NCI-H187 treated with DMSO at 0.1 percent for 48 hours (cell line): ENCODE data around the gene MCF2L2.
"Not testable (repeated sequence)": the region's sequence is repeated elsewhere in the genome, so short reads cannot be mapped to it uniquely, and the experiment has no call there.

Experiments
- DNase-seq: peaks from one replicate; lab custom pipeline; 2025; lab: John Stamatoyannopoulos, UW

Gene MCF2L2

GRCh38 chr3:183233966-183234365 is 194.5 kb downstream of the MCF2L2 start:
- no peak for DNase-seq

GRCh38 chr3:183230826-183231225 is 197.6 kb downstream of the MCF2L2 start:
- no peak for DNase-seq

DNA sequence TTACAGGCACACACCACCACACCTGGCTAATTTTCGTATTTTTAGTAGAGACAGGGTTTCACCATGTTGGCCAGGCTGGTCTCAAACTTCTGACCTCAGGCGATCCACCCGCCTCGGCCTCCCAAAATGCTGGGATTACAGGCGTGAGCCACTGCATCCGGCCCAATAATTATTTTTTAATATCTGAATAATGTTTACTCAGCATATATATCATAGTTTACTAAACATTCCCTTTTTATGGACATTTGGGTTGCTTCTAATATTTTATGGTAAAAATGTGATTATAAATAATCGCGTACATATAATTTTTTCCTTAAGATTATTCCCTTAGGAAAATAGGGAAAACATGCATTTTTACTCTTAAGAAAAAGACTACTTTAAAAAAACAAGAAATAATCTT is 198.2 kb downstream of the MCF2L2 start:
- DNase-seq: not testable (repeated sequence)

DNA sequence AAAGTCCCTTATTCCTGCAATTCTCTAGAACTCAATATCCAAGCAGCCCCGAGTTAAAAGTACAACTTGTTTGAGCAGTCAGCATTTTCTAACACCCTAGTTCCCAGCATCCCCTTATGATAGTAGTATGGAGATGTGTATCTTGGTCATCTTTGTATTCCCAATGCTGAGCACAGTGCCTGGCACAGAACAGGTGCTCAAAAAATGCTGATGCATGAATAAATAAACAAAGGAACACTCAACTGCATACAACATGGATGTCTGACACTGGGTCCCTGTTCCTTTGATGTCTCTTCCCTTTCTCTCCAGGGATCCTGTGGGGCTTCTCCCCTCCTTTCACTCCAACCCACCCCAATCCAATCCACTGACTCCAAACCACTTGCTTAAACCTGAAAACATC is 199.2 kb downstream of the MCF2L2 start:
- DNase-seq: no peak

DNA sequence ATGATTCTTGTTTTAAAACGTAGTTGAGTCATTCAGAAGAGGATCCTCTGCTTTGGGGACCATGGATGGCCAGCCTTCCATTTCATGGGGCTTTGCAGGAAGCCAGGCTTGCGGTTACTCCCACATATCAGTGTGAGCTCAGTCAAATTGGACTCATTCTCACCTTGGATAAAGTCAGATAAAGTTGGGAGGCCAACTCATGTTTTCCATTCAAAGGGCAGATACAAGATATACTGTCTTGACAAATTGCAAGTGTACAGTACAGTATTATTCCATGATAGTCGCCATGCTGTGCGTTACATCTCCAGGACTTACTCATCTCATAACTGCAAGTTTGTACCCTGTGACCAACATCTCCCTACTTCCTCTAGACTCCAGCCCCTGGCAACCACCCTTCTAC is 200.8 kb downstream of the MCF2L2 start:
- no peak for DNase-seq

DNA sequence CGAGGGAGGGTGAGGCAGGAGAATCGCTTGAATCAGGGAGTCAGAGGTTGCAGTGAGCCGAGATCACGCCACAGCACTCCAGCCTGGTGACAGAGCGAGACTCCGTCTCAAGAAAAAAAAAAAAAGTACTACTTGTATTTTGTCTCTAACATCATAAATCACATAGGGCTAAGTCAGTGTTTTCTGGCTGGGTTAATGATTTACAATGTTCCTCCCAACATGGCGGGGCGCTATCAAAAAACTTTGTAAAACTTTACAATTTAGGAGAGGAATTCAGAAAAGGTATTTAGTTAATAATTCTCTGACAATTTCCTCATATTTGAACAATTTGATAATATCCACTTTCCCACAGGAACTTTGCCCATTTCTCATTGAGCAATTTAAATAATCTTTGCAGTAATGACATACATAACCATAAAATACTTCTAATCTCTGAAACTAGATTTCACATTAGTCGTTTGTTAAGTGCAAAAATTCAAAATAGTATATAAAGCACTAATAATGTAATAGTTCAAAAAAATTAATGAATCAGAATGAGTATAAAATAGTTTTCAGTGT is 202.0 kb downstream of the MCF2L2 start:
- DNase-seq: no peak

GRCh38 chr3:183224180-183224970 is 204.0 kb downstream of the MCF2L2 start:
- DNase-seq: no peak

DNA sequence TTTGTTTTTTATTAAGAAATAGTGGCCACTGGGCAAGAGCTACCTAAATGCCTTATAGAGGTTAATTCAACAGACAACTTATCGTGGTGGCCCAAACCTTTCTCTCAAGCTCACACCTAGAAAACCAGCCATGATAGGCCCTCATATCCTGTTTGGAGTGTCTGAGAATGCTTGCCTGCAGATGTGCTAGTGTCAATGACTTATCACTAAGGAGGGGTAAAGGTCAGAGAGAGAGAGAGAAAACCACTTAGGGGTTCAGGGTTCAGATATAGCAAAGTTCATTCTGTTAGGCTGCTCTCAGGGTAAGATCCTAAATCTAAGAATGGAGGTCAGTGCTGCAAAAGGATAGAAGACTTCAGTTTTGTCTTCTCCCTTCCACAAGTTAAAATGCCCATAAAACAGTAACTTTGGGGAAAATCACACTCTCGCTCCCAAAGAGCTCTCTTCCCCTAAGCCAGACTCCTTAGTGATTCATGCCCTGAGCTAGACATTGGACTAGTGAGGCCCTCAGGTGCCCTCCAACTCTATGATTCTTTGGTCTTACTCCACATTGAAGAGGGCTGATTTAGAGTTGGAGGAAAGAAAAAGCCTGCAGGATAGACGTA is 205.7 kb downstream of the MCF2L2 start:
- no peak for DNase-seq

GRCh38 chr3:183220828-183221227 is 207.6 kb downstream of the MCF2L2 start:
- DNase-seq: no peak

DNA sequence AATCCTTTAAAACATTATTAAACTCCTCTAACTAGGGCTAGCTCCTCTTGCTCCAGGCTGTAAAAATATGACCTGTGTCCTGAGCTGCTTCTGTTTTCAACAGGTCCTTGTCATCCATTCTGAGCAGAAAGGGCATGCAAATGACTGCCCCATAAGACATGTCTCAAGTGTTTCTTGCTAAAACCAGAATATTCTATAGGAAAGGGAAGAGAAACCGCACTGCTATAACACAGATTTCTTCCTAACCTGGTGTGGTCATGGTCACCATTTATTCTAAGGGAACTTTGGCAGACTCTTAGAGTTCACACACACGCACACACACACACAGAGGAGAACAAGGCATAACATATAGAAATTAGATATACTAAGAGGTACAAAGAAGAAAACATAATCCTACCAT is 209.6 kb downstream of the MCF2L2 start:
- no peak for DNase-seq

DNA sequence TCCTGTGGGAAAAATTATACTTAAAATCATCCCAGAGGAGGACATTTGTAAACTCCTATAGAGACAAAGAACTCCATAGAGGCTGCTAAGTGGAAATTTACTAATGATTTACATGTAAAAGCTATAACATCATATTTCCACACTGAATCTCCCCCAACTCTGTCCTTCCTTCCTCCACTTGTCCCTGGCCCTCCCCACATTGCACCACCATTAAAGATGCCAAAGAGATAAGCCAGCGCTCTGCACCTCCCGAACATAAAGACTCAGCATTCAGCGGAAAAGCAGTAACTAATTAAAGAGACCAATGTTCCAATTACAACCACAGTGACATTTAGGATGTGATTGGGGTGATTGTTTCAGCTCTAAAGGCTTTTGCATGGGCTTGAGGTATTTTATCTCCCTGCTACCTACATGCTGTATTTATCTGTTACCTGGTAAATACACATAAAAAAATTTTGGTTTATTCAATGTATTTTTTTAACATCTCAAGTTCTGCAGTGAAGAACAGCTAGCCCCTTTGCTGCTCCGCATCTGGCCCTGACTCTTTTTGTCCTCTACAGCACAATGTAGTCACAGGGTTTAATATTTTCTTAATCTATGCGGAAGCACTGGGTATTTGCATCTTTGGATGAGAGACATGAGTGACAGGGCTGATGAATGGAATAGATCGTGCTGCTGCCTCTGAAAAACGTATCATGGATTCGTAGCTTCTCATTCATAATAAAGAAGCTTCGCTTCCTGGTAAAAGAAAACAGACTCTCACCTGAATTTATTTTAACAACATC is 210.7 kb downstream of the MCF2L2 start:
- DNase-seq: no peak

DNA sequence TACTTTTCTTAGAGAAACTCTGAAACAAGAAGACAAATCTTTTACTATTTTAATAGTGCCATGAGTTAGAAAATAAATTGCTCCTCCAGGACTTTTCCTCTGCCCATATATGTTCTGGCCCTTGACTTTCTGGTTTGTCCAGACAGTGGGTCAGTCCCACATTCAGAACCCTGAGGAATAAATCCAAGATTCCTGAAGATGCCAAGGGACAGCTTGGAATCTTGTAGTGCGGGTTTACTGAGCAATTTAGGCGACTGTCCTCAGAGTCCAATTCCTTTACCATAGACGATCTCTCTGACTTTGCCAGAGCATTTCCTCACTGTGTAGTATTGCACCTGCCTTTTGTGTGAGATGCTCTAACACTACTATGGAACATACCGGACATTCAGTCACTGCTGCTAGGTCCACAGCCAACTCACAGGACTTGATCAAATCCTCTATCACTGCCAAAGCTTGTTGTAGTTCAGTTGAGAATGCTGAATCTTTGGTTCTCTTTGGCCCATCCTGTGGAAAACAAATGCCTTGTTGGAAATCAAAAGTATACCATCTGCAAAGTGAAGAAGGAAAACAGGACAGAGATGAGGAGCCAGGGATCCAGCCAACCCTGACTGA is 212.7 kb downstream of the MCF2L2 start:
- no peak for DNase-seq

- no peak for DNase-seq
Observed at GRCh38 chr3:183214277-183214612, 214.2 kb downstream of the MCF2L2 start.

- DNase-seq: no peak
Observed at GRCh38 chr3:183213415-183214276, 214.8 kb downstream of the MCF2L2 start.

- no peak for DNase-seq
Observed at GRCh38 chr3:183212565-183212964, 215.9 kb downstream of the MCF2L2 start.

DNA sequence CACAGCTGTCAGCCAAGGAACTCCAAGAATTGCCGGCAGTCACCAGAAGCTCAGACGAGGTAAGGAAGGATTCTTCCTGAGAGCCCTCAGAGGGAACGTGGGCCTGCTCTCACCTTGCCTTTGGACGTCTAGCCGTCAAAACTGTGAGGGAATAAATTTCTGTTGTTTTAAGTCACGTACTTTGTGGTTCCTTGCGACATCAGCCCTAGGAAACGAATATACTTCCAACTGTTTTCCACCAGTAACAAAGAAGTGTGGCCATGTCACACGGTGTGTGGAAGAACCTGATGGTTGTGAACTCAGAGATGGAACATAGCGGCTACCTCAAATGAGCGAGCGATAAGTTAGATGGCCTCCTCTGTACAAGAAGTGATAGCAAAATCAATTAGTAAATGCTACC is 216.3 kb downstream of the MCF2L2 start:
- DNase-seq: no peak

- DNase-seq: no peak
Observed at GRCh38 chr3:183211352-183211751, 217.1 kb downstream of the MCF2L2 start.

GRCh38 chr3:183210862-183211341 is 217.5 kb downstream of the MCF2L2 start:
- DNase-seq: no peak

- no peak for DNase-seq
Observed at GRCh38 chr3:183210341-183210740, 218.1 kb downstream of the MCF2L2 start.

GRCh38 chr3:183208800-183209199 is 219.6 kb downstream of the MCF2L2 start:
- no peak for DNase-seq

DNA sequence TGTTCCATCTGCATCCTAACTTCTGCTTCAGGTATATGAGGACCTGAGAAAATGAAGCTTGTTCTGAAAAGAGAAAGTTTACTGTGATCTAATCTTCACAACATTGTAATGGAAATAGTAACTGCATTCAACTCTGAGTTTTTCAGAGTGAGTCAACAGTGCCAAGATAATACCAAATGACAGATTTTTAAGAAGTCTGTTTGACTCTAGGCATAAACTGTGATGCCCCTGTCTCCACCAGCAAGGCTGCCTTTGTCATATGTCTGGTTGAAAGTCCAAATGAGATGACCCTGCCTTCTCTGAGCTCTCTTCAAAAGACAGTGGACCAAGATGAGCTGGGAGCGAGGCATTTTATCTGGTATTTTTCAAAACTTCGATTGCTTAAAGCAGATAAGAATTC is 220.2 kb downstream of the MCF2L2 start:
- no peak for DNase-seq
